ENCODE measurements around the gene LRBA. TPM values are rescaled to one million over a fixed set of nuclear protein-coding genes. Genes with fewer than 3 reads are reported as not detected.
"Not testable (repeated sequence)": the region's sequence is repeated elsewhere in the genome, so short reads cannot be mapped to it uniquely, and the experiment has no call there.

The LRBA gene
- total and polyA plus RNA-seq, 8 donors, result 7.3 to 156 (median 73.9) TPM

GRCh38 chr4:151000747-151001429 lies 14.2 kb downstream of the LRBA start:
- intact Hi-C loops (cut with DNase I; ENCODE audit: low total_unique reads), result no loop called here
- H3K9me3 ChIP-seq, result no peaks in the 10 kb centered on the region
- no peaks in the 10 kb centered on the region for H3K36me3 ChIP-seq
- no peak overlapping the region for H3K4me3 ChIP-seq
- H3K4me1 ChIP-seq, result peaks cover 0 to 8% (median 0%) of the 10 kb centered on the region in 4 donors
- 89 to 100% (median 95%) methylated on average over 3 to 7 of the region's 7 CpGs for WGBS, 5 donors
- H3K27me3 ChIP-seq, result no peaks in the 10 kb centered on the region
- no peak for DNase-seq
- no peak for TF ChIP-seq POLR2A (IDR thresholded peaks at IDR 0.05)
- TF ChIP-seq EP300 (IDR thresholded peaks at IDR 0.05), result no peak
- TF ChIP-seq, protein P1, sequence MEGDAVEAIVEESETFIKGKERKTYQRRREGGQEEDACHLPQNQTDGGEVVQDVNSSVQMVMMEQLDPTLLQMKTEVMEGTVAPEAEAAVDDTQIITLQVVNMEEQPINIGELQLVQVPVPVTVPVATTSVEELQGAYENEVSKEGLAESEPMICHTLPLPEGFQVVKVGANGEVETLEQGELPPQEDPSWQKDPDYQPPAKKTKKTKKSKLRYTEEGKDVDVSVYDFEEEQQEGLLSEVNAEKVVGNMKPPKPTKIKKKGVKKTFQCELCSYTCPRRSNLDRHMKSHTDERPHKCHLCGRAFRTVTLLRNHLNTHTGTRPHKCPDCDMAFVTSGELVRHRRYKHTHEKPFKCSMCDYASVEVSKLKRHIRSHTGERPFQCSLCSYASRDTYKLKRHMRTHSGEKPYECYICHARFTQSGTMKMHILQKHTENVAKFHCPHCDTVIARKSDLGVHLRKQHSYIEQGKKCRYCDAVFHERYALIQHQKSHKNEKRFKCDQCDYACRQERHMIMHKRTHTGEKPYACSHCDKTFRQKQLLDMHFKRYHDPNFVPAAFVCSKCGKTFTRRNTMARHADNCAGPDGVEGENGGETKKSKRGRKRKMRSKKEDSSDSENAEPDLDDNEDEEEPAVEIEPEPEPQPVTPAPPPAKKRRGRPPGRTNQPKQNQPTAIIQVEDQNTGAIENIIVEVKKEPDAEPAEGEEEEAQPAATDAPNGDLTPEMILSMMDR (IDR thresholded peaks at IDR 0.05), result no peak
- no peak for TF ChIP-seq POLR2AphosphoS5 (IDR thresholded peaks at IDR 0.05)
- no peak overlapping the region for H3K27ac ChIP-seq

DNA sequence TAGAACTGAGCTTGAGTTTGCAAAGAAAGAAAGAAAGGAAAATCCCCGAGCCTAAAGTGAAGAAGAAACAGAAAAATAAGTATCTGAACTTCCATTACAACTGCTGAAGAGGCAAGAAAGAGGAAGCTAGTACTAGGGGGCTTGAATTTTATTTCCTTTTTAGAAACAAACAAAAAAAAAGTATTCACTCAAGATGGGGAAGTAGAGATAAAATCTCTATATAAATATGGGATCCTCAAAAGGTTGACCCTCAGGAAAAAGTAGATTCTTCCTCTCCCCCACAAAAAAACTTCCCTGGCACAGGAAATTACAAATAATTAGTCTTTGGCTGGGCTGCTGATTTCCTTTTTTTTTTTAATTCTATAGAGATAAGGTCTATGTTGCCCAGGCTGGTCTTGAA lies 16.0 kb downstream of the LRBA start:
- 73 to 86% (median 81%) methylated on average over 1 of the region's 1 CpG for WGBS, 5 donors
- Histone ChIP-seq H3K4me3 (no peak overlapping the region), H3K27ac (no peak overlapping the region), H3K27me3 (no peaks in the 10 kb centered on the region), H3K9me3 (no peaks in the 10 kb centered on the region), H3K4me1 (peaks cover 0 to 8% (median 0%) of the 10 kb centered on the region in 4 donors), H3K36me3 (no peaks in the 10 kb centered on the region)
- no peak for DNase-seq
- TF ChIP-seq EP300 (IDR thresholded peaks at IDR 0.05) (no peak), POLR2A (IDR thresholded peaks at IDR 0.05) (no peak), POLR2AphosphoS5 (IDR thresholded peaks at IDR 0.05) (no peak)
- TF ChIP-seq, protein P1 (IDR thresholded peaks at IDR 0.05), result no peak
- intact Hi-C loops (cut with DNase I; ENCODE audit: low total_unique reads), result no loop called here

DNA sequence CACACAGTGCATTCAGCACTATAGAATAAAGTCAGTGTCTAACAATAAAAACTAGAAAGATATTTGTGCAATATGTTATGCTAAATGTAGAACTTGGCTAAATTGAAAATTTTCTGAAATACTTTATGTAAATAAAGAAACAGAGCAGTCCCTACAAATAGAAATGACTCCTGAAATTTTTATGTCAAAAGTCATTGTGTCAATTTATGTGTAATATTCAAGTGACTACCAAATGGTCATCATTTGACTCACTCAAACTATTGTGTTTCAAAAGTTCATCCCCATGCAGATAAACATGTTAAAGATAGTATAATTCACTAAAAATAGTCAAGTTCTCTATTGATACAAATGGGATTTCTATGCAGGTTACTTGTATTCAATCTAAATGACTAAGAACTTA lies 17.9 kb downstream of the LRBA start:
- Histone ChIP-seq H3K36me3 (no peaks in the 10 kb centered on the region), H3K4me1 (peaks cover 0 to 8% (median 0%) of the 10 kb centered on the region in 4 donors), H3K27me3 (no peaks in the 10 kb centered on the region), H3K4me3 (no peak overlapping the region), H3K27ac (no peak overlapping the region), H3K9me3 (no peaks in the 10 kb centered on the region)
- intact Hi-C loops (cut with DNase I; ENCODE audit: low total_unique reads), result no loop called here
- DNase-seq, result no peak
- TF ChIP-seq POLR2AphosphoS5 (IDR thresholded peaks at IDR 0.05) (no peak), POLR2A (IDR thresholded peaks at IDR 0.05) (no peak), EP300 (IDR thresholded peaks at IDR 0.05) (no peak)
- TF ChIP-seq, protein P1 (IDR thresholded peaks at IDR 0.05), result no peak

GRCh38 chr4:150994721-150995120 lies 20.4 kb downstream of the LRBA start:
- TF ChIP-seq POLR2AphosphoS5 (IDR thresholded peaks at IDR 0.05) (no peak), POLR2A (IDR thresholded peaks at IDR 0.05) (no peak), EP300 (IDR thresholded peaks at IDR 0.05) (no peak)
- TF ChIP-seq, protein P1 (IDR thresholded peaks at IDR 0.05), result no peak
- Histone ChIP-seq H3K27me3 (no peaks in the 10 kb centered on the region), H3K9me3 (no peaks in the 10 kb centered on the region), H3K27ac (no peak overlapping the region), H3K36me3 (no peaks in the 10 kb centered on the region), H3K4me1 (no peaks in the 10 kb centered on the region), H3K4me3 (no peak overlapping the region)
- WGBS, 5 donors, result 67 to 79% (median 71%) methylated on average over 2 of the region's 2 CpGs
- intact Hi-C loops (cut with DNase I; ENCODE audit: low total_unique reads), result no loop called here
- no peak for DNase-seq

DNA sequence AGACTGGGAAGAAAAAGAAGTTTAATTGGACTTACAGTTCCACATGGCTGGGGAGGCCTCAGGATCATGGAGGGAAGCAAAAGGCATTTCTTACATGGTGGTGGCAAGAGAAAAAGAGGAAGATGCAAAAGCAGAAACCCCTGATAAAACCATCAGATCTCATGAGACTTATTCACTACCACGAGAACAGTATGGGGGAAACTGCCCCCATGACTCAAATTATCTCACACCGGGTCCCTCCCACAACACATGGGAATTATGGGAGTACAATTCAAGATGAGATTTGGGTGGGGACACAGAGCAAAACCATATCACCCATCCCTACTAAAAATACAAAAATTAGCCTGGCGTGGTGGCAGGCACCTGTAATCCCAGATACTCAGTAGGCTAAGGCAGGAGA lies 21.5 kb downstream of the LRBA start:
- H3K4me3 ChIP-seq; H3K36me3 ChIP-seq; H3K27me3 ChIP-seq; DNase-seq; H3K27ac ChIP-seq; intact Hi-C loops (cut with DNase I; ENCODE audit: low total_unique reads); H3K4me1 ChIP-seq; H3K9me3 ChIP-seq: not testable (repeated sequence)
- 80 to 99% (median 92%) methylated on average over 3 of the region's 3 CpGs for WGBS, 5 donors

Measured in stomach (tissue), 9 donors.